ENCODE measurements around the gene AFMID.
"Not testable (repeated sequence)": the region's sequence is repeated elsewhere in the genome, so short reads cannot be mapped to it uniquely, and the experiment has no call there.

DNA sequence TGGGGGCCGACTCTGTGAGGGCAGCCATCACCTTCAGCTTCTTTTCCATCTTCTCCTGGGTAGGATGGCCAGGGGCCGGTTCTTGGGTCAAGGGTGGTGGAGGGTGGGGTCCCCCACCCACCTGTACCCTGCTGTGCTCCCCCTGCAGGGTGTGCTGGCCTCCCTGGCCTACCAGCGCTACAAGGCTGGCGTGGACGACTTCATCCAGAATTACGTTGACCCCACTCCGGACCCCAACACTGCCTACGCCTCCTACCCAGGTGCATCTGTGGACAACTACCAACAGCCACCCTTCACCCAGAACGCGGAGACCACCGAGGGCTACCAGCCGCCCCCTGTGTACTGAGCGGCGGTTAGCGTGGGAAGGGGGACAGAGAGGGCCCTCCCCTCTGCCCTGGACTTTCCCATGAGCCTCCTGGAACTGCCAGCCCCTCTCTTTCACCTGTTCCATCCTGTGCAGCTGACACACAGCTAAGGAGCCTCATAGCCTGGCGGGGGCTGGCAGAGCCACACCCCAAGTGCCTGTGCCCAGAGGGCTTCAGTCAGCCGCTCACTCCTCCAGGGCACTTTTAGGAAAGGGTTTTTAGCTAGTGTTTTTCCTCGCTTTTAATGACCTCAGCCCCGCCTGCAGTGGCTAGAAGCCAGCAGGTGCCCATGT is 15.4 kb upstream of the AFMID start:
- TF ChIP-seq, protein P1, sequence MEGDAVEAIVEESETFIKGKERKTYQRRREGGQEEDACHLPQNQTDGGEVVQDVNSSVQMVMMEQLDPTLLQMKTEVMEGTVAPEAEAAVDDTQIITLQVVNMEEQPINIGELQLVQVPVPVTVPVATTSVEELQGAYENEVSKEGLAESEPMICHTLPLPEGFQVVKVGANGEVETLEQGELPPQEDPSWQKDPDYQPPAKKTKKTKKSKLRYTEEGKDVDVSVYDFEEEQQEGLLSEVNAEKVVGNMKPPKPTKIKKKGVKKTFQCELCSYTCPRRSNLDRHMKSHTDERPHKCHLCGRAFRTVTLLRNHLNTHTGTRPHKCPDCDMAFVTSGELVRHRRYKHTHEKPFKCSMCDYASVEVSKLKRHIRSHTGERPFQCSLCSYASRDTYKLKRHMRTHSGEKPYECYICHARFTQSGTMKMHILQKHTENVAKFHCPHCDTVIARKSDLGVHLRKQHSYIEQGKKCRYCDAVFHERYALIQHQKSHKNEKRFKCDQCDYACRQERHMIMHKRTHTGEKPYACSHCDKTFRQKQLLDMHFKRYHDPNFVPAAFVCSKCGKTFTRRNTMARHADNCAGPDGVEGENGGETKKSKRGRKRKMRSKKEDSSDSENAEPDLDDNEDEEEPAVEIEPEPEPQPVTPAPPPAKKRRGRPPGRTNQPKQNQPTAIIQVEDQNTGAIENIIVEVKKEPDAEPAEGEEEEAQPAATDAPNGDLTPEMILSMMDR (conservative IDR thresholded peaks at IDR 0.05): not testable (repeated sequence)
- TF ChIP-seq EZH2 (IDR thresholded peaks at IDR 0.05; ENCODE audit: low read depth): not testable (repeated sequence)
